Uterus (tissue), 2 donors: ENCODE measurements around the gene EP300.

Source experiments
- CTCF ChIP-seq, 4 experiments: fragments of 200-600 bp in 2 of 4; fragments of 450-650 bp in 2 of 4; sonication (generic) in 2 of 4; IDR thresholded peaks; one replicate each; pipeline ENCODE4 v1.5.1; 2016 to 2019; ENCODE audit warnings: antibody characterized with exemption in 4 of 4, mild to moderate bottlenecking in 2 of 4, moderate library complexity in 1 of 4
- POLR2A ChIP-seq, 2 donors: fragments of 450-650 bp; IDR thresholded peaks; one replicate each; pipeline ENCODE4 v1.6.1; 2016; ENCODE audit warnings: antibody characterized with exemption in 2 of 2, mild to moderate bottlenecking in 1 of 2, moderate library complexity in 1 of 2

DNA sequence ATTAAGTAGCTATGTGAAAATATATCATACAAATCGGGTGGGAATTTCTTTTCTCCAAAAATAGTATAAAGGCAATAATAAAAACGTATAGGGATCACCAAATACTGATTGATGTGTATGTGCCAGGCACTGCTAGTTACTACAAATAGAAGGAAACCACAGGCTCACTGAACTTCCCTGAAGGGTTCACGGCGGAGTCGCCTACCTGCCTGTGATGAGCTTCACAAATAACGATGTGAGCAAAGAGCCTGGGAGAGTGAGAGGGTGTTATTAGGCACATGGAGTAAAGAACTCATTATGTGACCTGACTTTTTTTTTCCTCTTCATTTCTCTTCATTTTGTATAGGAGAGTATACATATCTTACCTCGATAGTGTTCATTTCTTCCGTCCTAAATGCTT, 76.8 kb downstream of the EP300 start:
- no peak for TF ChIP-seq POLR2A (IDR thresholded peaks at IDR 0.05)
- no peak for TF ChIP-seq CTCF (IDR thresholded peaks at IDR 0.05)
